ENCODE measurements around the gene CNNM4. TPM values are rescaled to one million over a fixed set of nuclear protein-coding genes. Genes with fewer than 3 reads are reported as not detected.
A peak's percentile ranks its signal among the peaks of the same experiment; 100 is the strongest.

CNNM4 gene
- total and polyA plus RNA-seq, 4 donors: 0.82 to 2.3 (median 2.1) TPM

- no peaks in the 10 kb centered on the region for H3K36me3 ChIP-seq (ENCODE audit: control insufficient read depth in 4 of 4, insufficient read depth in 3 of 4, low read depth in 1 of 4, low read length in 3 of 4)
- peak overlapping the region; percentile 56 to 74 for H3K27ac ChIP-seq (ENCODE audit: low read depth in 1 of 2, low read length in 2 of 2)
- H3K9ac ChIP-seq (ENCODE audit: low read depth in 1 of 2, low read length in 2 of 2): peak overlapping the region; percentile 82 to 86
- H3K4me3 ChIP-seq (ENCODE audit: low read depth in 1 of 3, low read length in 3 of 3): peak overlapping the region; percentile 61 to 93 (median 88)
- no peaks in the 10 kb centered on the region for H3K9me3 ChIP-seq (ENCODE audit: control insufficient read depth in 4 of 4, low read length in 3 of 4)
- TF ChIP-seq TAF1 (conservative IDR thresholded peaks at IDR 0.05): no peak
- TF ChIP-seq CTCF (IDR thresholded peaks at IDR 0.05; ENCODE audit: low read depth, low read length, missing input control): peak; percentile 52
- no peaks in the 10 kb centered on the region for H3K27me3 ChIP-seq (ENCODE audit: control insufficient read depth in 4 of 4, insufficient read depth in 4 of 4, low read length in 3 of 4)
- peaks cover 18 to 45% (median 37%) of the 10 kb centered on the region in 4 donors for H3K4me1 ChIP-seq (ENCODE audit: control insufficient read depth in 4 of 4, insufficient read depth in 4 of 4, low read length in 3 of 4)
- no peak for DNase-seq (ENCODE audit: low spot score)
- WGBS: 24% methylated on average over 59 of the region's 59 CpGs
These were observed 507 bp downstream of the CNNM4 start for GRCh38 chr2:96760986-96761832.

- 62% methylated on average over 15 of the region's 15 CpGs for WGBS
- Histone ChIP-seq H3K27me3 (ENCODE audit: control insufficient read depth in 4 of 4, insufficient read depth in 4 of 4, low read length in 3 of 4) (no peaks in the 10 kb centered on the region), H3K9ac (ENCODE audit: low read depth in 1 of 2, low read length in 2 of 2) (no peak overlapping the region), H3K36me3 (ENCODE audit: control insufficient read depth in 4 of 4, insufficient read depth in 3 of 4, low read depth in 1 of 4, low read length in 3 of 4) (no peaks in the 10 kb centered on the region), H3K27ac (ENCODE audit: low read depth in 1 of 2, low read length in 2 of 2) (no peak overlapping the region), H3K4me1 (ENCODE audit: control insufficient read depth in 4 of 4, insufficient read depth in 4 of 4, low read length in 3 of 4) (peaks cover 18 to 54% (median 41%) of the 10 kb centered on the region in 4 donors), H3K4me3 (ENCODE audit: low read depth in 1 of 3, low read length in 3 of 3) (peak overlapping the region in 1 of 3 donors; percentile 3), H3K9me3 (ENCODE audit: control insufficient read depth in 4 of 4, low read length in 3 of 4) (no peaks in the 10 kb centered on the region)
- TF ChIP-seq REST (IDR thresholded peaks at IDR 0.05) (no peak), RXRA (IDR thresholded peaks at IDR 0.05) (no peak), EGR1 (IDR thresholded peaks at IDR 0.05; ENCODE audit: low read depth in 2 of 2) (no peak), CTCF (IDR thresholded peaks at IDR 0.05; ENCODE audit: low read depth, low read length, missing input control) (no peak)
- DNase-seq (ENCODE audit: low spot score): no peak
These were observed 2.0 kb downstream of the CNNM4 start for GRCh38 chr2:96762529-96763311.
